GM21529 (cell line): ENCODE results near the gene SUGP1.

ENCODE experiments used
- ATAC-seq: cut with Tn5 transposase; IDR thresholded peaks from one replicate; pipeline ENCODE4 v1.9.1; 2021; ENCODE audit not compliant: unreplicated experiment

SUGP1 gene

DNA sequence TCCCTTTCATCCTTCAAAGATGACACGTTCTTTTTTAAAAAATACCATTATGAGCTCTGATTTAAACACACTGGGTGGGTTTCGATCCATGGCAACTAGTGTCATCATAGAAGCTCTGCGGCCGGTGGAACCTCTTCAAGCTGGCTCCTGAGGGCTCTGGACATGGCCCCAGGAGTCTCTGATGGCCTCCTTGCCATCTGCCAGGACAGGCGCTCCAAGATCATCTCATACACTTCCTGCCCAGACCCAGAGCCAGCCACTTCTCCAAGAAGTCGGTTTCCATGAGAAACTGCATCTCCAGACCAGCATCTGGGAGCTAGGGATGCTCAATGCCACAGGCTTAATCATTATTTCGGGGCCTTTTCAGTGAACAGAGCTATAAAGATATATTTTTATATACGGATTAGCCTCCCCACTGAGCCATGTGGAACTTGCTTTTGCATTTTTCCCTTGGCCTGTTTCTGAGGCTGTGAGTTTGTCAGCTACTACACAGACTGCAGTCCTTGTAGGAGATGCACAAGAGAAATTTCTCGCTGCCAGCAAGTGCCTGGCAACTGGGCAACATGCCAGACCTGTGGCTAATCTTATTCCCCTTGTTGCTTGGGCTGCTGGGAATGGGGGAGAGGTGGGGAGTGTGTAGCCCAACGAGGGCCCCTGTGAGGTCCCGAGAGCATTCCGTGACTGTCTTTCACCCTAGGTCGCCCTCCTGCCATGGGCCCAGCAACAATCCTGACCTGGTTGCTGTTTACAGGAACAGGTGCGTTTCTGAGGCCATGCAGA lies 15.9 kb downstream of the SUGP1 start:
- no peak for ATAC-seq

DNA sequence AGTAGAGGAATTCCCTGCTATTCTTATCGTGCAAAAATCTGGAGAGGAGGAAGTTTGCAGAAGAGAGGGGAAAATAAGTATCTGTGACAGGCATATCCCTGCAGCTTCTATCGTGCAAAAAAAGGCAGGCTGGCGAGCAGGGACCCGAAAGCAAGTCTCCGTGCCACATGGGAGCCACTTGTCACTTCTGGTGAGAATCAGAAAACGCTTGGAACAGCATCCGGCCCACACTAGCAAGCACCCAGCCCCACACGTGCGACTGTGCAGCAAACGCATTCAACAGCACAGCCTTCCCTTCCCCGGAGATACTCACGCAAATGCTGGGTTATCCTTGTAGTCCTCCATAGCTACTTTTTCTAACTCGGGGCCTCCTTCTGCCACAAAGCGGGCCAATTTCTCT lies 16.9 kb downstream of the SUGP1 start:
- ATAC-seq: no peak

DNA sequence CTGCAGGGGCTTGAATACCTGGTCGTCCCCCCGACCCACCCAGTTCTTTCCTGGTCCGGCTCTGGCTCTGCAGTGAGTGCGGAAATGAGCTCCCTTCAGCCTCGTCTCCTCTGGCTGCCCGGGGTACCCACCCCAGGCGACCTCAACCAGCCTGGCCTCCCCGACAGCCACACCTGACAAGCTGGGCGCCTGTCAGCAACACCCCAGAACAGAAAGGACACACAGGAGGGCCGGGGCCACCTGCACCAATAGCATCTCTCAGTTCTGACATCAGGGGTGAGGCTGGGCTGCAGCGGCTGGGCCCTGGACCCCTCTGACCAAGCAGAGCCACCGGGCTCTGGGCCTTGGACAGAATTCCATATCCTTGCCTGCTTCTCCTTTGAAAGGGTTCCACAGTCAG lies 19.7 kb downstream of the SUGP1 start:
- ATAC-seq: no peak

DNA sequence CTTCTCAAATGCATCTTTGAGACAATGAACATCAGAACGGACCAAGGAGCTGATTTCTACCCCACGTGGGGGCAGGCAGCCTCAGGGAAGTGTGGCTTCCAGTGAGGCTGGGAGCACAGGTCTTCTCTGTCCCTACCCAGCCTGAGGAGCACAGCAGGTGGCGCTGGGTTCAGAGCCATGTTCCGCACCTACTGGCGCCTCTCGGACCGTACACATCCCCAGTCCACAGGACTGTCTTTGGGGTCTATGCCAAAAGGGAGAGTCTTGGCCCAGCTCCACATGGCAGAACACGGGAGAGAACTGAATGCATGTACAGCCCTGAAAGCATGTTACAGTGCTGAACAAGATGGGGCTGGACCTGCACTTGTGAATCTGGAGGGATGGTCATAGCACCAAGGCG lies 22.6 kb downstream of the SUGP1 start:
- no peak for ATAC-seq

DNA sequence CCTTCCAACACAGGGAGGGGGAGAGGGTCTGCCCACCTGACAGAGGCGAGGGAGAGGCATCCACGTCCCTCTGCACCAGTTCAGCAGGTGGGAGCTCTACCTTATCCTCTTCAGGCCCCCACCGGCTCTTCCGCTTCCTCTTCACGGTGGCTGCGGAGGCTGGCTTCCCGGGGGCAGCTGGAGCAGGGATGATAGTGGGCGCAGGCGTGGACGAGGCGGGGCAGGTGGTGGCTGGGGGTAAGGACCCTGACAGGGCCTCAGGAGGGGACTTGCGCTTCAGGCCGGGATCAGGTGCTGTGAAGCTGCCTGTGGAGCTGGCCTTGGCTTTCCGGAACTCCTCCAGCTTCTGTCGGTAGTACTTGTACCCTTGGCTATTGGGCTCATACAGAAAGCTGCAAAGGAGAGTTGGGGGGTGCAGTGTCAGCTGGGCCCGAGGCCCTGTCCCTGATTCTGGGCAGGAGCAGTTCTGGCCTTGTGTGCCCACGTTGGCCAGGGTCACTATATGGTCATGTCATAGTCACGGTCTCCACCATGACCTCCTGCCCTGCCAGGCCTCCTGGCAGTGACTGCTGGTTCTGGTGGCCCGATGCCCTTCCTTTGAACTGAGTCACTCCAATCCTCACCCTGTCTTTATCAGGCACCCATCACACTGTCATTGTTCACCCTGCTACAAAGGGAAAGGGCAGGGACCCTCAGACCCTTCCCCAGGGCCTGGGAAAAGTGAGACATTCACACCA lies 23.2 kb downstream of the SUGP1 start:
- ATAC-seq: no peak

DNA sequence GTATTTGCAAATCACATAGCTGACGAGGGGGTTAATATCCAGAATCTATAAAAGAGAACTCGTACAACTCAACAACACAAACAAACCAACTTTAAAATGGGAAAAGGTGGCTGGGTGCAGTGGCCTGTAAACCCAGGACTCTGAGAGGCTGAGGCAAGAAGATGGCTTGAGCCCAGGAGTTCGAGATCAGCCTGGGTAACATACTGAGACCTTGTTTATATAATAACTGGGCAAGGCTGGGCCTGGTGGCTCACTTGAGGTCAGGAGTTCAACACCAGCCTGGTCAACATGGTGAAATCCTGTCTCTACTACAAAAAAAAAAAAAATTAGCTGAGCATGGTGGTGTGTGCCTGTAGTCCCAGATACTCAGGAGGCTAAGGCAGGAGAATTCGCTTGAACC lies 25.4 kb downstream of the SUGP1 start:
- ATAC-seq: no peak

DNA sequence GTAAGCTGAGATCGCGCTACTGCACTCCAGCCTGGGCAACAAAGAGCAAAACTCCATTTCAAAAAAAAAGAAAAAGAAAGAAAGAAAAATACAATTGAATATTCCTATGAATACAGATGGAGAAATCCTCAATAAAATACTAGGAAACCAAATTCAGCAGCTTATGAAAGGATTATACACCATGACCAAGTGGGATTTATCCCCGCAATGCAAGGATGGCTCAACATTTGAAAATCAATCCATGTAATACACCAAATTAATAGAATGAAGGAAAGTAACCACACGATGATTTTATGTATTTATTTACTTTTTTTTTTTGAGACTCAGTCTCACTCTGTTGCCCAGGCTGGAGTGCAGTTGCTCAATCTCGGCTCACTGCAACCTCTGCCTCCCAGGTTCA lies 27.7 kb downstream of the SUGP1 start:
- no peak for ATAC-seq

DNA sequence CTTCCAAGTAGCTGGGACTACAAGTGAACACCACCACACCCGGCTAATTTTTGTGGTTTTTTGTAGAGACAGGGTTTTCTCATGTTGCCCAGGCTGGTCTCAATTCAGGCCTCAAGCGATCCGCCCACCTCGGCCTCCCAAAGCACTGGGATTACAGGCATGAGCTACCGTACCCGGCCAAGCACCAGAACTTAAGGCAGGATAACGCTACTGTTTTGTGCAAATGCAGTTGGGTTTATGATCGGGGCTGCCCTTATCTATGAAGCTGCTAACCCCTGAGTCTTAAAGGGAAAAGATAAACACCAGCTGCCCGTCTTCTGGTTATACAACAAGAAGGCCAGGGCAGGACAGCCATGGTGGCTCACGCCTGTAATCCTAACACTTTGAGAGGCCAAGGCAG lies 34.6 kb downstream of the SUGP1 start:
- ATAC-seq: no peak

DNA sequence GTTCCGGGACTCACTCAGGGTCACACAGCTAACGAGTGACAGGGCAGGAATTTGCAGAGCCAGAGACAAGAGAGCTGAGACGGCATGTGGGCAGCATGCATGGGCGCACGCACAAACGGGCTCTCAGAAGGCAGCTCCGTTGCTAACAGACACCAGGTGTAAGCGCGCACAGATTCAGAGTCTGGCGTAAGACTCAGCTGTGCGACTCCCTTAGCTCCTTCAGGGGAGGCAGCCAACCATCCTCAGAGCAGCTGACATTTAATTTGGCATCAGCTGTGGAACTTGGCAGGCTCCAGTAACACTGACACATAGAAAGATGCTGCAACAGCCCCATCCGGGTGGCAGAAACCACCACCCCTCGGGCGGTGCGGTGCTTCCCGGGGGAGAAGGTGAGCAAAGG lies 39.7 kb downstream of the SUGP1 start:
- no peak for ATAC-seq

DNA sequence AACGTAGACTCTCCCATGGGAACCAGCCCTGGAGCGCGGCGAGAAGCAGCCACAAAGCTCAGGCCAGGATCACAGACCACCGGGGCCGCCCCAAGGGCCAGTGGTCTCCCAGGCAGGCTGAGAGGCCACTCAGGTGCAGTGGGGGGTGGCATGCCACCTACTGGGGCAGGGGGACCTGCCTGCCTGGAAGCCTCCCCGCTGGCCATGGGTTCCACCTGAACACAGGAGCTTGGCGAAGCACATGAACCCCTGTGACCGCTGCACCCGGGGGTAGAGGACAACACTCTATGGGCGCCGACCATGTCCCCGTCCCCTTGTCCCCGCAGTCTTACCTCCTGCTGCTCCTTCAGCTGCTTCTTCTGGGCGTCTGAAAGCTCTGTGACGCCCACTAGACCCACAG lies 40.5 kb downstream of the SUGP1 start:
- ATAC-seq: no peak

DNA sequence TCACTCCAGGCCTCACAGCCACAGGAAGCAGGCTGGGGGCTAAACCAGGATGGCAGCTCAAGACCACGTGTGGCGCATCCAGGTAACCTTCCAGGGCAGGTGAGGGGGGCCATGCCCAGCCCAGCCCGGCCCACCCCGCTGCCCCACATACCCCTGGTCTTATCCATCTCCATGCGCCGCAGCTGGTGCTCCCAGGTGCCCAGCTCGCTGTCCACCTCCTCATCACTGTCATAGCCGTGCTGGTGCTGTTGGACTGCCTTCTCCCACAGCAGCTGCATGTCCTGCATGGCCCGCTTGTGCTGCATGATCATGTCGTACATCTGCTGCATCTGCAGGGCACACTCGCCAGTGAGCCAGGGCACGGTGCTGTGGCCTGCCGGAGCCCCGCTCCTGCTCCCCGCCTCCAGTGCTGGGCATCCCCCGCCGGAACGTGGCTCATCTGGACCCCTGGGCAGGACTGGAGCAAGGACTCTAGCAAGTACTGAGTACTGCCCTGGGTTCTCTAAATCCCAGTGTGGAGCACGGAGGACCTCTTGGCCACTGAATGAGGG lies 41.2 kb downstream of the SUGP1 start:
- ATAC-seq: no peak

DNA sequence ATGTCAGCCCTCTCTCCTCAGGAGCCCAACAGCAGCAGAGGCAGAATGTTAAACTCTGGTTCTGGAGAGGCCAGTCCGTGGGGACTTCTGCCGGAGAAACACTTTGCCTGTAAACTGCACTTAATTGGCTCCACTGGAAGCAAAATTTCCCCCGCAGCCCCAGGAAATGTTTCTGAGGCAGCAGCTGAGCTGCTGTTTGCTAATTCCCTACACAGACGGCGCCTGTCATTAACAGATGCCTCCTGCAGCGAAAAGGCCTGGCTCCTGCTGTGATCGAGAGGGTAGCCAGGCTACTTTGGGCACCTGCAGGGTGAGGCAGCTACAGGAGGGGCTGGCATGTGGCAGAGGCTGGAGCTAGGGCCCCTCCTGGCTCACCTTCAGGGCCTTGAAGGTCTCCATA lies 42.0 kb downstream of the SUGP1 start:
- ATAC-seq: no peak

DNA sequence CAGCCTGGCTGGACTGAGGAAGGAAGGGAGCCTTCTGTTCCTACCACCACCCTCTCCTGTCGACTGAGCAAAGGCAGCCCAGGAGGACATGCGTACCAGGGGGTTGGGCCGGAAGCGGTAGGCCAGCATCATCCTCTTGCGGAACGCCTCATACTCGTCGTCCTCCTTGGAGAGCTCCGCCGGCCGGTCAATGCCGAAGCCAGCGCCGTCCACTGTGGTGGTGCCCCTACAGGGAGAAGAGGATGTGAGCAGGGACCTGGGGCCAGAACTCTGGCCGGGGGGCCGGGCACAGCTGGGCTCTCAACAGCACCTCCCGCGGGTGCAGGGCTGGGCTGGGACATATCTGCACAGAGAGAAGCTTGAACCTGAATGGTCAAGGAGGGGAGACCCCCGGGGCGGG lies 43.5 kb downstream of the SUGP1 start:
- ATAC-seq: no peak

DNA sequence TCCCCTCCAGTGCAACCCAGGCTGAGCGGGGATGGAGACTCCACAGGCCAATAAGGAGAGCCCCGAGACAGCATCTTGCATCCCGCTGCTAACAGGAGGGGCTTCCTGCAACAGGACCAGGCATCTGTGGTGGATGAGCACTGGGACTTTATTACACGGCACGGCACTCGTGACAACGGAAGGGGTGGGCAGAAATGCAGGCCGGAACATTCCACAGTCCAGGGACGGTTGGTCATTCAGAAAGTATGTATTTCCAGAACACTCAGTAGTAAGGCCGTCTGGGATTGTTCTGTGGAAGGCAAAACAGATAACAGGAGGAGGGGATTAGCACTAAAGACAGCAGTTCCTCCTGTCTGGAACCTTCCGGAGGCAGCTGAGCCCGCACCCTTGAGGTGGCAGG lies 43.9 kb downstream of the SUGP1 start:
- ATAC-seq: no peak

DNA sequence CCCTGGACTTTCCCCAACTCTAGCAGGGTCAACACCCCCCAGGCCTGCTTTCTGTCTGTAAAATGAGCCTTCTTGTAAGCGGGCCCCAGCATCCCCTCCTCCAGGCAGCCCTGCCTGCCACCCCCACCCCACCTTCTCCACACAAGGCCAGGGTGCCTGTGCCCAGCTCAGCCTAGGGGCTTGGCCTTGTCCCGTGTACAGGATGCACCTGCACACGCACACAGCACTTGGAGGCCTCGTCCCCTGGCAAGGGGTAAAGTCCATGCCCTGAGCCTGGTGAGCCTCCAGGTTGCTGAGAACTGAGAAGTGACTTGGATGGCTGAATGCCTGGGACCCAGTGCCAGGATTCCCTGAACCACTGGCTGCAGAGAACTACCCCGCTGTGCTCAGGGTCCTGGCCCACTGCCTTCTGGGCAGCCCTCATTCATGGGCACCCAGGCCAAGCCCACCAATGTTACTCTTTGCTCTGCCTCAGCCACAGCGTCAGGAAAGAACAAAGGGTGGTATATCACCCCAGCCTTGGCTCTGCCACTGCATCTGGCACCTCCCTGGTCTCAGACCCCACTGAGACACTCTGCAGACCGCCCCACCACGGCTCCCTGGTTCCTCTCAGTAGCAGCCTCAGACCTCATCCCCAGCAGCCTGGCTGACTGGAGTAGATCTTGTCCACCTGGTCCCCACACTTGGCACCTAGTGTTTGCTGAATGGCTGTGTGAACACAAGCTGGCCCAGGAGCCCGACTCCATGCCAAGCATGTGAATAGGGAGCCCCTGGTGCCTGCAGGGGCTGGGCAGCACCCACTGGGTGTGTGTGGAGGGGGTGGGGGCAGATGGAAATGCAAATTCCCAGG lies 45.4 kb downstream of the SUGP1 start:
- ATAC-seq: no peak

DNA sequence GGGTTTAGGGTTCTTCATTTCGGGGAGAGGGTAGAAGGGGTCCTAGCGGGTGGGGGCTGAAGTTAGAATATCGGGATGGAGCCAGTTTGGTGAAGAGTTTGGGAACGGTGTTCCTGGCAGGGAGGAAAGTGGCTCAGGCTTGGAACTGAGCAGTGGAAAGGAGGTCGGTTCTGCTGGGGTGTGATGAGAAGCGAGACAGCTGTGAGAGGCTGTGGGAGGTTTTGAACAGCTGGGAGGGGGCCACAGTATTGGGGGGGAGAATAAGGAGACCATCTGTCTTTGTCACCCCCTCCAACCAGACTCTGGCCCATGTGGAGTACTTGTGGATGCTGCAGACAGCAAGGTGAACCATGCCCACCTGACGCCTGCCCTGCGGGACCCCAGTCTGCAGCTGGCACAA lies 46.2 kb downstream of the SUGP1 start:
- ATAC-seq: no peak

DNA sequence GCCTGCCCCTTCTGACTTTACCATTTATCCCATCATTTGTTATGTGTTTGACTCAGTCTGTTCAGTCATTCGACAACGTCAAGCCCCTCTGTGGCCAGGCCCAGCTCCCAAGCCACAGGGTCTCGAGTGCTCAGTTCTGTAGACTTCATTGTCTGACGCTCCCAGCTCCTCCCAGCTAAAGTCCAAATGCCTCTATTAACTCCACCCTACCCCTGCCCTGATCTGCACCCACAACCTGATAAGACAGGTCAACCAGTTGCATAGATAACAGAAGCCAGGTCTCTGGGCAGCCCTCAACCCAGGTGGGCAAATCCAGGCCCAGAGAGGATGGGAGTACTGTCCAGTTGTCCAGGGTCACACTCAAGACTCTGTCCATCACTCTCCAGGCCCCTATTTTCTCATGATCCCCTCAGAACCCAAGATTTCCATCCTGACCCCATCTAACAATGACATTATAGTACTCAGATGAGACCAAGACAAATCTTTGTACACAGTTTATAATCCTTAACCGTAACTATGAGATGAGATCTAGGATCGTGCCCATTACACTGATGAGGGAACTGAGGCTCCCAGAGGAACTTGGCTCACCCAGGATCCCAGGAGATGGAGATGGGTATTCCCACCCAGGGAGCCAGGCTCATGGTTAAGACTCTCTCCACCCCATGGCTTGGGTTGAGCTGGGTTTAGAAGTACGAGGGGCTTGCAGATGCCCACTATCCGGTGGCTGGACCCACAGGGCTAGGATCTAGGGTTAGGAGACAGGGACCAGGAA lies 48.3 kb downstream of the SUGP1 start:
- ATAC-seq: no peak

DNA sequence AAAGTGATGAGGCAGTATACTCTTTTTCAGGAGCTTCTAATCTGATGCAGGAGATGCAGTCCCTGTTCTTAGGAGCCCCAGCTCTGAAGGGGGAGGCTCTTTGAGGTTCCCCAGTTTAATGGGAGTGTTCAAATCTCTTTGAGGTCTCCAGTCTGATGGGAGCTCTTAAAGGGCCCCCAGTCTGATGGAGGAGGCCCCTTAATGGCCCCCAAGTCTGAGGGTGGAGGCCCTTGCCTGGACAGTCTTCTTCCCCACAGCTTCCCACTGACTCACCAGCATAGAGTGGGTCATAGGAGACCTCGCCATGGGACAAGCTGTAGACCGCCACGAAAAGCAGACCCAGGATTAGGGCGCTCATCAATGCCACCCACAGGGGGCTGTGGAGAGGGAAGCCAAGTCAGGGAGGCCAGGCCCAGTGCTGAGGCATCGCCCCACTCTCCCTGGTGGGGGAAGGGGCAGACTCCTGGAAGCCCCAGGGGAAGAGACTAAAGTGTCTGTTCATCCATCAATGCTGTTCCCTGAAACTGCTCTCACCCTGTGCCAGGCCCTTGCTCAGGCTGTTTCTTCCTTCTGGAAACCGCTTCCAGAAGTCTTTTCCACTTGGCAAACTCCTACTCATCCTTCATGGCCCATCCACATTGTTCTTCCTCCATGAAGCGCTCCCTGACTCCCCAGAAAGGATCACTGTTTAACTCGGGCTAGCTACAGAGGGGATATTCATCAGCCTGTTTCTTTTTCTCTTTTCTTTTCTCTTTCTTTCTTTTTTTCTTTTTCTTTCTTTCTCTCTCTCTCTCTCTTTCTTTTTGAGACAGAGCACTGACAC lies 49.3 kb downstream of the SUGP1 start:
- no peak for ATAC-seq

DNA sequence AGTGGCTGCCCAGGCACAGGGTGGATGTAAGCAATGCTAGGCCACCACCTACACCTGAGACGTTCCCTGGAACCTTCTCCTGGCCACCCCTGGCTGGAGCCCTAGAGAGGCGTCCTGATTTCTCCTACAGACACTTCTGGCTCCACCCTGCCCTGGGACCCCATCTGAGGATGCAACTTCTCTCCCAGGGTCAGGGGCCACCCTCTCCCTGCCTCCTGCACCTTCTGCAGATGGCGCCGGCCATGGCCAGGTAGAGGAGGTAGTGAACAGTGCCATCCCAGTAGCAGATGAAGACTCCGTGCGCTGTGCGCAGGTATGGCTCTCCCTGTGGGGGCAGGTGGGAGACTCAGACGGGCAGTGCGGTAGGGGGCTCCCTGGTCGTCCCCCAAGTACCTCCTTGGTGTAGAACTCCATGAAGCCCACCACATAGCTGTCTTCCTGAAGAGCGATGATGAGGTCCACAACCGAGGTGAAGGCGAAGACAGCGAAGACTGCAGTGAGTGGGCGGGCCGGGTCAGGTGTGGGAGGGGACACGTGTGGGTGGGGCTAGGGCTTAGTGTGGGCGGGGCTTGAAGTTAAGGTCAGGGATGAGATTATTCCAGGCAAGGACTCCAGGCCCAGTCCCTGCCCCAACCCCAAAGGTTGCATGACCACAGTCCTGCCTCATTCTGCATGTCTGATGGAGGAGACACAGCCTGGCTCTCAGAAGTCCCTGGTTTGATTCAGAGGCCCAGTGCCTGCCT lies 50.2 kb downstream of the SUGP1 start:
- no peak for ATAC-seq
